Fibroblast of the aortic adventitia (primary cell): ENCODE measurements around the gene NFIB. TPM values are rescaled to one million over a fixed set of nuclear protein-coding genes. Genes with fewer than 3 reads are reported as not detected.

Source experiments
- DNase-seq: peaks from one replicate; pipeline ENCODE4 v3.0.0-alpha.2; 2010; ENCODE audit warnings: low read depth
- H3K4me3 ChIP-seq: 2 replicates; pipeline ENCODE4 v1.5.1; 2011; ENCODE audit warnings: low read depth, mild to moderate bottlenecking, control low read depth, low read length, moderate library complexity
- total RNA-seq: library from RNA; depleted of rRNA; stranded (reverse); fragments of >200 nt; gene quantifications from 2 replicates; pipeline ENCODE4 v1.2.3, GENCODE V29; 2012; ENCODE audit warnings: low replicate concordance
- TF ChIP-seq, protein P1 (sequence below): IDR thresholded peaks from 2 replicates; pipeline ENCODE4 v1.5.1; 2011; ENCODE audit warnings: mild to moderate bottlenecking, low read length, control low read depth, inconsistent platforms; ENCODE audit not compliant: insufficient read depth

Gene NFIB
- total RNA-seq, 1 donor = 111 TPM

- TF ChIP-seq, protein P1, sequence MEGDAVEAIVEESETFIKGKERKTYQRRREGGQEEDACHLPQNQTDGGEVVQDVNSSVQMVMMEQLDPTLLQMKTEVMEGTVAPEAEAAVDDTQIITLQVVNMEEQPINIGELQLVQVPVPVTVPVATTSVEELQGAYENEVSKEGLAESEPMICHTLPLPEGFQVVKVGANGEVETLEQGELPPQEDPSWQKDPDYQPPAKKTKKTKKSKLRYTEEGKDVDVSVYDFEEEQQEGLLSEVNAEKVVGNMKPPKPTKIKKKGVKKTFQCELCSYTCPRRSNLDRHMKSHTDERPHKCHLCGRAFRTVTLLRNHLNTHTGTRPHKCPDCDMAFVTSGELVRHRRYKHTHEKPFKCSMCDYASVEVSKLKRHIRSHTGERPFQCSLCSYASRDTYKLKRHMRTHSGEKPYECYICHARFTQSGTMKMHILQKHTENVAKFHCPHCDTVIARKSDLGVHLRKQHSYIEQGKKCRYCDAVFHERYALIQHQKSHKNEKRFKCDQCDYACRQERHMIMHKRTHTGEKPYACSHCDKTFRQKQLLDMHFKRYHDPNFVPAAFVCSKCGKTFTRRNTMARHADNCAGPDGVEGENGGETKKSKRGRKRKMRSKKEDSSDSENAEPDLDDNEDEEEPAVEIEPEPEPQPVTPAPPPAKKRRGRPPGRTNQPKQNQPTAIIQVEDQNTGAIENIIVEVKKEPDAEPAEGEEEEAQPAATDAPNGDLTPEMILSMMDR = no peak
- DNase-seq = no peak
- no peak overlapping the region for H3K4me3 ChIP-seq
Measured at GRCh38 chr9:14081745-14082144, 232.2 kb downstream of the NFIB start.

DNA sequence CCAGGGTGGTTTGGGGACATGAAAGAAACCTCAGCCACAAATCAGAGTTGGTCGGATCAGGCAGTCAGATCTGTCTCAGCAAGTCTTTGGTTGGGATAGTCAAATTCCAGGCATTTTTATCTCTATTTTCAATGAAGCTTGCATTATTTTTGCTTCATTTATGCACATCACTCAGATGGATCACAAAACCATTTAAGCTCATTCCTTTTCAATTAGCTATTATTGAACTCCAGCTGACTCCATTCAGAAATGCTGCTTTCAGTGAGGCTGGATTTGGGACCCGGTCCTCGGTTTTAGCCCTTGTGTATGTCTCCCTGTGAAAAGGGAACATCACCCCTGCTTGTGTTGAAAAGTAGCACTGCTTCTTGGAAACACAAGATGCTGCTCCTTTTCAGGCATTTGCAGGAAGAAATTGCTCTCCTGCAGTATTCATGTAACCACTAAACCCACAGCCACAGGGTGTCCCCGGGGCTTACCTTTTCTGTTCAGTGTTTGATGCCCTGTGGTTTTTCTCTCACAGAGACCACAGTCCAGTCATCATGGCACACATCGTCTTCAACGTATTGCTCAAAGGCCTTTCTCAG is 232.9 kb downstream of the NFIB start:
- no peak overlapping the region for H3K4me3 ChIP-seq
- TF ChIP-seq, protein P1 = no peak
- no peak for DNase-seq

GRCh38 chr9:14079440-14079839 is 234.5 kb downstream of the NFIB start:
- no peak for DNase-seq
- TF ChIP-seq, protein P1 = no peak
- no peak overlapping the region for H3K4me3 ChIP-seq

- TF ChIP-seq, protein P1 = no peak
- no peak for DNase-seq
- no peak overlapping the region for H3K4me3 ChIP-seq
Measured at GRCh38 chr9:14077672-14078071, 236.3 kb downstream of the NFIB start.

DNA sequence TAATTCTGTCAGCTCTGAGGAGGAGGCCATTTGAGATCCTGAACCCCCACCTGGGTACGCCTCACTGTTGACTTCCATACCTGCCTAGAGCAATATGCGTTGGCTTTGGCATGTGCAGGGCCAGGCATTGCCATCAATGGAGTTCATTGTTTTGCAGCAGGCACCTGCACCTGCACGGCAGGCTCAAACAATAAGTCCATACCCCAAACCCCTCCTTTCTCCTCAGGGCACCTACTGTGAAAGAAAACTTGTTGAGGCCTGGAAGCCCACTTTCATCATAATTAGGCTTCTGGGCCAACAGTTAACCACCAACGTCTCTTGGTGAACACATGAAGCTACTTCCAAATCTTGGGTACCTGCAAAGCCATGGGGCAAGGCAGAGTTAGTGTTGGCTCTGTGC is 238.7 kb downstream of the NFIB start:
- TF ChIP-seq, protein P1 = no peak
- DNase-seq = no peak
- no peak overlapping the region for H3K4me3 ChIP-seq

DNA sequence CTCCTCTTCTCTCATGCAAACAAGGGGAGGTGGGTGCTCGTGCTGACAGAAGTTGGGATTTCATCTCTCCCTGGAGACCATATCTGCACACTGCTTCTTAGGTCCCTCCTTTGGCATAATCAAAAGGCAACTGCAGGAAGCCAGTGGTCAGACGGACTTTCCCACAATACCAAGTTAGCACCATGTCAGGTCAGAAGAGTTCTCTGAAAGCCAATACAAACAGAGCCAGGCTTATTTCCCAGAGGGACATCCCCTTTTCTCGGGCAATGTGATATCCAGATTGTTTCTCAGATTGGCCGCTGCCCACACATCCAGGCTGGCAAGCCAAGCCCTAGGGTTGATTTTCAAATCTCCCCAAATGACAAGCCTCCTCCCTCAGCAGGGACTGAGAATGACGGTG is 241.1 kb downstream of the NFIB start:
- DNase-seq = no peak
- TF ChIP-seq, protein P1 = no peak
- H3K4me3 ChIP-seq = no peak overlapping the region

DNA sequence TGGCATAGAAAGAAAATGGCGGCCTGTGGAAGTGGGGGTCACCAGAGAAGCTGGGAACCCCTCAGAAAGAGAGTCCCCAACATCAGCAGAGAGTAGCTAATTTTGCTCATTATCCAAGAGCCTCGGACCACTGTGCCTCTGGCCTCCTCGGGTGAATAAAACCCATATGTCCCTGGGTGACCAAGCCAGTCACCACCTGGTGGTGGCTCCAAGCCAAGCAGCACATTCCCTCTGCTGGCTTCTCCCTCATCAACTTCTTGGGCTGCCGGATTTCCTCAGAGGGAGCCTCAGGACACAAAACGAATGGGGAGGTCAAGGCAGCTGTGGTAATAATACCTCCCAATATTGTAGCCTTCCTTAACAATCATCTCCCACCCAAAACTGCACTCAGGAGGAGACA is 242.5 kb downstream of the NFIB start:
- H3K4me3 ChIP-seq = no peak overlapping the region
- DNase-seq = no peak
- TF ChIP-seq, protein P1 = no peak
